BLaER1 treated with 17β-estradiol and CSF1 and Interleukin-3, amounts not matched to agents 10 nM and 100 nM (cell line): ENCODE results near the gene PTPRD.
A peak's percentile ranks its signal among the peaks of the same experiment; 100 is the strongest.

Experiments
- H3K27ac ChIP-seq, 11 experiments: shearing (Covaris generic); formaldehyde crosslinking; 2 replicates each; pipeline ENCODE4 v1.8.1; 2022
- H3K27me3 ChIP-seq, 11 experiments: shearing (Covaris generic); formaldehyde crosslinking; 2 replicates each; pipeline ENCODE4 v1.8.1; 2022
- H3K36me3 ChIP-seq, 11 experiments: shearing (Covaris generic); formaldehyde crosslinking; 2 replicates each; pipeline ENCODE4 v1.8.1; 2022
- H3K4me1 ChIP-seq, 10 experiments: shearing (Covaris generic); formaldehyde crosslinking; 2 replicates each; pipeline ENCODE4 v1.8.1; 2022
- H3K4me2 ChIP-seq, 11 experiments: shearing (Covaris generic); formaldehyde crosslinking; 2 replicates each; pipeline ENCODE4 v1.8.1; 2022
- H3K4me3 ChIP-seq, 10 experiments: shearing (Covaris generic); formaldehyde crosslinking; 2 replicates each; pipeline ENCODE4 v1.8.1; 2022
- H3K9ac ChIP-seq, 11 experiments: shearing (Covaris generic); formaldehyde crosslinking; 2 replicates each; pipeline ENCODE4 v1.8.1; 2022
- H3K9me3 ChIP-seq, 11 experiments: shearing (Covaris generic); formaldehyde crosslinking; replicated peaks in 1 of 11; 2 replicates each; pipeline ENCODE4 v1.8.1; 2022
- H4K20me1 ChIP-seq, 11 experiments: shearing (Covaris generic); formaldehyde crosslinking; 2 replicates each; pipeline ENCODE4 v1.8.1; 2022
- Cebpa-rat ChIP-seq, 11 experiments: shearing (Covaris generic); IDR thresholded peaks; 2 replicates each; pipeline ENCODE4 v1.8.1; 2022

The PTPRD gene

GRCh38 chr9:8895106-8895860 is 1717.5 kb downstream of the PTPRD start:
- no peaks in the 10 kb centered on the region for H3K36me3 ChIP-seq
- no peak overlapping the region for H3K4me2 ChIP-seq
- H3K4me3 ChIP-seq = no peak overlapping the region
- no peaks in the 10 kb centered on the region for H3K27me3 ChIP-seq
- no peaks in the 10 kb centered on the region for H3K4me1 ChIP-seq
- H3K9ac ChIP-seq = no peak overlapping the region
- no peak overlapping the region for H3K27ac ChIP-seq
- TF ChIP-seq Cebpa-rat (IDR thresholded peaks at IDR 0.05) = no peak
- no peaks in the 10 kb centered on the region for H3K9me3 ChIP-seq
- H4K20me1 ChIP-seq = no peaks in the 10 kb centered on the region

GRCh38 chr9:8890695-8891094 is 1722.1 kb downstream of the PTPRD start:
- Histone ChIP-seq H3K27ac (no peak overlapping the region), H3K9ac (no peak overlapping the region), H4K20me1 (no peaks in the 10 kb centered on the region), H3K27me3 (no peaks in the 10 kb centered on the region), H3K4me1 (no peaks in the 10 kb centered on the region), H3K4me2 (no peak overlapping the region), H3K36me3 (no peaks in the 10 kb centered on the region), H3K9me3 (no peaks in the 10 kb centered on the region), H3K4me3 (no peak overlapping the region)
- no peak for TF ChIP-seq Cebpa-rat (IDR thresholded peaks at IDR 0.05)

- Histone ChIP-seq H3K9me3 (no peaks in the 10 kb centered on the region), H3K4me2 (no peak overlapping the region), H4K20me1 (no peaks in the 10 kb centered on the region), H3K9ac (no peak overlapping the region), H3K4me3 (no peak overlapping the region), H3K27ac (no peak overlapping the region), H3K4me1 (no peaks in the 10 kb centered on the region), H3K27me3 (no peaks in the 10 kb centered on the region), H3K36me3 (no peaks in the 10 kb centered on the region)
- peak in 1 of 11 experiments; percentile 70; a peak in 5 of 22 replicates for TF ChIP-seq Cebpa-rat (IDR thresholded peaks at IDR 0.05)
Measured at GRCh38 chr9:8889100-8889499, 1723.7 kb downstream of the PTPRD start.

GRCh38 chr9:8888591-8888990 is 1724.2 kb downstream of the PTPRD start:
- TF ChIP-seq Cebpa-rat (IDR thresholded peaks at IDR 0.05) = no peak
- no peak overlapping the region for H3K27ac ChIP-seq
- no peak overlapping the region for H3K4me2 ChIP-seq
- H3K9me3 ChIP-seq = no peaks in the 10 kb centered on the region
- H3K36me3 ChIP-seq = no peaks in the 10 kb centered on the region
- no peaks in the 10 kb centered on the region for H3K27me3 ChIP-seq
- H3K4me1 ChIP-seq = no peaks in the 10 kb centered on the region
- no peak overlapping the region for H3K4me3 ChIP-seq
- no peaks in the 10 kb centered on the region for H4K20me1 ChIP-seq
- no peak overlapping the region for H3K9ac ChIP-seq

- Histone ChIP-seq H4K20me1 (no peaks in the 10 kb centered on the region), H3K9ac (no peak overlapping the region), H3K9me3 (no peaks in the 10 kb centered on the region)
Measured at GRCh38 chr9:8887369-8887768, 1725.4 kb downstream of the PTPRD start.

GRCh38 chr9:8883321-8883720 is 1729.5 kb downstream of the PTPRD start:
- Histone ChIP-seq H3K4me1 (no peaks in the 10 kb centered on the region), H3K4me2 (no peak overlapping the region)

More at GRCh38 chr9:8887369-8887768, 1725.4 kb downstream of the PTPRD start:
- no peak for TF ChIP-seq Cebpa-rat (IDR thresholded peaks at IDR 0.05)
- H3K27ac ChIP-seq = no peak overlapping the region
- H3K4me1 ChIP-seq = no peaks in the 10 kb centered on the region
- no peak overlapping the region for H3K4me2 ChIP-seq
- no peaks in the 10 kb centered on the region for H3K36me3 ChIP-seq
- H3K27me3 ChIP-seq = no peaks in the 10 kb centered on the region
- no peak overlapping the region for H3K4me3 ChIP-seq

GRCh38 chr9:8880060-8880459 is 1732.7 kb downstream of the PTPRD start:
- Histone ChIP-seq H3K27ac (no peak overlapping the region), H4K20me1 (no peaks in the 10 kb centered on the region), H3K36me3 (no peaks in the 10 kb centered on the region), H3K4me2 (no peak overlapping the region), H3K9me3 (no peaks in the 10 kb centered on the region), H3K9ac (no peak overlapping the region), H3K27me3 (no peaks in the 10 kb centered on the region; a peak in 1 of 22 replicates), H3K4me1 (no peaks in the 10 kb centered on the region), H3K4me3 (no peak overlapping the region)
- TF ChIP-seq Cebpa-rat (IDR thresholded peaks at IDR 0.05) = no peak

More at GRCh38 chr9:8883321-8883720, 1729.5 kb downstream of the PTPRD start:
- Histone ChIP-seq H3K27ac (no peak overlapping the region), H3K36me3 (no peaks in the 10 kb centered on the region), H3K9ac (no peak overlapping the region), H4K20me1 (no peaks in the 10 kb centered on the region), H3K27me3 (no peaks in the 10 kb centered on the region; a peak in 1 of 22 replicates), H3K9me3 (no peaks in the 10 kb centered on the region), H3K4me3 (no peak overlapping the region)
- no peak for TF ChIP-seq Cebpa-rat (IDR thresholded peaks at IDR 0.05)

GRCh38 chr9:8879284-8879683 is 1733.5 kb downstream of the PTPRD start:
- no peaks in the 10 kb centered on the region for H3K36me3 ChIP-seq
- H4K20me1 ChIP-seq = no peaks in the 10 kb centered on the region
- no peak overlapping the region for H3K4me2 ChIP-seq
- H3K27ac ChIP-seq = no peak overlapping the region
- TF ChIP-seq Cebpa-rat (IDR thresholded peaks at IDR 0.05) = no peak
- no peak overlapping the region for H3K4me3 ChIP-seq
- H3K27me3 ChIP-seq = no peaks in the 10 kb centered on the region; a peak in 1 of 22 replicates
- no peaks in the 10 kb centered on the region for H3K9me3 ChIP-seq
- H3K4me1 ChIP-seq = no peaks in the 10 kb centered on the region
- H3K9ac ChIP-seq = no peak overlapping the region

- Histone ChIP-seq H3K27me3 (no peaks in the 10 kb centered on the region; a peak in 1 of 22 replicates), H4K20me1 (no peaks in the 10 kb centered on the region), H3K4me2 (no peak overlapping the region), H3K9me3 (no peaks in the 10 kb centered on the region), H3K9ac (no peak overlapping the region), H3K27ac (no peak overlapping the region), H3K4me1 (no peaks in the 10 kb centered on the region), H3K4me3 (no peak overlapping the region), H3K36me3 (no peaks in the 10 kb centered on the region)
- TF ChIP-seq Cebpa-rat (IDR thresholded peaks at IDR 0.05) = no peak
Measured at GRCh38 chr9:8877753-8878494, 1734.9 kb downstream of the PTPRD start.

GRCh38 chr9:8876303-8876702 is 1736.5 kb downstream of the PTPRD start:
- Histone ChIP-seq H3K4me2 (no peak overlapping the region), H3K36me3 (no peaks in the 10 kb centered on the region)
- no peak for TF ChIP-seq Cebpa-rat (IDR thresholded peaks at IDR 0.05)

More at GRCh38 chr9:8876303-8876702, 1736.5 kb downstream of the PTPRD start:
- Histone ChIP-seq H3K9ac (no peak overlapping the region), H4K20me1 (no peaks in the 10 kb centered on the region), H3K27ac (no peak overlapping the region), H3K4me1 (no peaks in the 10 kb centered on the region), H3K9me3 (no peaks in the 10 kb centered on the region), H3K4me3 (no peak overlapping the region), H3K27me3 (no peaks in the 10 kb centered on the region)
